HEK293 (cell line): ENCODE measurements around the gene RPS6KC1.

Experiments
- CTCF ChIA-PET: fragments of 350-600 bp; formaldehyde crosslinking; extraction: SDS; loops from one replicate; lab custom pipeline; 2021; ENCODE audit warnings: antibody characterized with exemption; lab: Yijun Ruan, JAX
- POLR2A ChIA-PET: fragments of 300-600 bp; formaldehyde crosslinking; extraction: SDS; loops from one replicate; lab custom pipeline; 2020; ENCODE audit warnings: antibody characterized with exemption, inconsistent platforms; lab: Yijun Ruan, JAX
- H3K27ac ChIP-seq: fragments of 200-500 bp; sonication (Bioruptor generic); 2 replicates; pipeline ENCODE4 v1.5.1; 2014; ENCODE audit warnings: low read depth, low read length, control low read depth, inconsistent platforms; ENCODE audit errors: extremely low read depth
- H3K36me3 ChIP-seq, 2 experiments: fragments of 200-500 bp in 1 of 2; sonication (Bioruptor generic) in 1 of 2; 1 replicate in 1 of 2; 2 replicates in 1 of 2; pipeline ENCODE4 v1.5.1; 2014 to 2017; ENCODE audit warnings: inconsistent platforms in 2 of 2, low read length in 2 of 2; ENCODE audit not compliant: control insufficient read depth in 2 of 2, insufficient read depth in 1 of 2
- H3K4me1 ChIP-seq: fragments of 200-500 bp; sonication (Bioruptor generic); 2 replicates; pipeline ENCODE4 v1.5.1; 2014; ENCODE audit warnings: mild to moderate bottlenecking, low read length, inconsistent platforms; ENCODE audit not compliant: control insufficient read depth, insufficient read depth
- H3K4me3 ChIP-seq: 2 replicates; pipeline ENCODE4 v1.5.1; 2011; ENCODE audit warnings: low read depth, mild to moderate bottlenecking, control low read depth, low read length, moderate library complexity
- H3K9me3 ChIP-seq: fragments of 200-500 bp; sonication (Bioruptor generic); 2 replicates; pipeline ENCODE4 v1.5.1; 2014; ENCODE audit warnings: low read depth, low read length, inconsistent platforms; ENCODE audit not compliant: control insufficient read depth, insufficient read depth
- ELK4 ChIP-seq: IDR thresholded peaks from 2 replicates; pipeline ENCODE4 v1.6.1; 2011; ENCODE audit warnings: mild to moderate bottlenecking, low read depth, low read length, borderline replicate concordance
- FEZF1 ChIP-seq: fragments of 450-650 bp; formaldehyde crosslinking; IDR thresholded peaks from 2 replicates; pipeline ENCODE4 v1.5.1; 2016; ENCODE audit warnings: missing biosample characterization, missing genetic modification characterization
- HOXD13 ChIP-seq: sonication (generic); formaldehyde crosslinking; IDR thresholded peaks from 2 replicates; pipeline ENCODE4 v1.8.0; 2022; ENCODE audit warnings: missing genetic modification reagents, borderline replicate concordance
- KLF17 ChIP-seq: fragments of 450-650 bp; formaldehyde crosslinking; IDR thresholded peaks from 2 replicates; pipeline ENCODE4 v1.5.1; 2016; ENCODE audit warnings: missing biosample characterization, missing genetic modification characterization
- REPIN1 ChIP-seq: fragments of 450-650 bp; formaldehyde crosslinking; IDR thresholded peaks from 2 replicates; pipeline ENCODE4 v1.5.1; 2017; ENCODE audit warnings: missing biosample characterization, missing genetic modification characterization, low read depth
- SP2 ChIP-seq: fragments of 450-650 bp; formaldehyde crosslinking; IDR thresholded peaks from 2 replicates; pipeline ENCODE4 v1.5.1; 2016; ENCODE audit warnings: missing biosample characterization, missing genetic modification characterization
- YY1 ChIP-seq: fragments of 450-650 bp; formaldehyde crosslinking; IDR thresholded peaks from 2 replicates; pipeline ENCODE4 v1.5.1; 2018; ENCODE audit warnings: missing biosample characterization, missing genetic modification characterization
- ZNF121 ChIP-seq: fragments of 450-650 bp; formaldehyde crosslinking; IDR thresholded peaks from 2 replicates; pipeline ENCODE4 v1.5.1; 2016; ENCODE audit warnings: missing biosample characterization, missing genetic modification characterization
- ZNF132 ChIP-seq: fragments of 450-650 bp; formaldehyde crosslinking; IDR thresholded peaks from 2 replicates; pipeline ENCODE4 v1.5.1; 2017; ENCODE audit warnings: missing biosample characterization, missing genetic modification characterization, borderline replicate concordance
- ZNF169 ChIP-seq: fragments of 450-650 bp; formaldehyde crosslinking; IDR thresholded peaks from 2 replicates; pipeline ENCODE4 v1.5.1; 2016; ENCODE audit warnings: missing biosample characterization, missing genetic modification characterization
- ZNF184 ChIP-seq: fragments of 450-650 bp; IDR thresholded peaks from 2 replicates; pipeline ENCODE4 v1.5.1; 2018; ENCODE audit warnings: missing biosample characterization, mild to moderate bottlenecking, missing genetic modification characterization
- ZNF221 ChIP-seq: fragments of 450-650 bp; formaldehyde crosslinking; IDR thresholded peaks from 2 replicates; pipeline ENCODE4 v1.5.1; 2017; ENCODE audit warnings: missing biosample characterization, missing genetic modification characterization, borderline replicate concordance
- ZNF26 ChIP-seq: fragments of 450-650 bp; formaldehyde crosslinking; IDR thresholded peaks from 2 replicates; pipeline ENCODE4 v1.5.1; 2016; ENCODE audit warnings: missing biosample characterization, missing genetic modification characterization
- ZNF274 ChIP-seq, 2 experiments: fragments of 200-500 bp in 1 of 2; fragments of 450-650 bp in 1 of 2; sonication (Bioruptor generic) in 1 of 2; formaldehyde crosslinking in 1 of 2; IDR thresholded peaks; 2 replicates each; pipeline versions ENCODE4 v1.5.1 to v1.6.1; 2014 to 2016; ENCODE audit warnings: borderline replicate concordance in 1 of 2, inconsistent platforms in 1 of 2, low read length in 1 of 2, missing biosample characterization in 1 of 2, missing genetic modification characterization in 1 of 2
- ZNF302 ChIP-seq: fragments of 450-650 bp; formaldehyde crosslinking; IDR thresholded peaks from 2 replicates; pipeline ENCODE4 v1.5.1; 2016; ENCODE audit warnings: missing biosample characterization, missing genetic modification characterization, low read depth
- ZNF335 ChIP-seq: fragments of 450-650 bp; formaldehyde crosslinking; conservative IDR thresholded peaks from 2 replicates; pipeline ENCODE4 v1.5.1; 2016; ENCODE audit warnings: missing biosample characterization, missing genetic modification characterization
- ZNF341 ChIP-seq: fragments of 450-650 bp; formaldehyde crosslinking; IDR thresholded peaks from 2 replicates; pipeline ENCODE4; 2016; ENCODE audit warnings: low read depth, missing biosample characterization, missing genetic modification characterization
- ZNF354C ChIP-seq: fragments of 450-650 bp; formaldehyde crosslinking; IDR thresholded peaks from 2 replicates; pipeline ENCODE4 v1.5.1; 2016; ENCODE audit warnings: missing biosample characterization, missing genetic modification characterization, low read depth, borderline replicate concordance
- ZNF391 ChIP-seq: fragments of 450-650 bp; formaldehyde crosslinking; IDR thresholded peaks from 2 replicates; pipeline ENCODE4 v1.5.1; 2016; ENCODE audit warnings: low read depth, missing biosample characterization, missing genetic modification characterization, borderline replicate concordance
- ZNF48 ChIP-seq: fragments of 450-650 bp; formaldehyde crosslinking; IDR thresholded peaks from 2 replicates; pipeline ENCODE4 v1.5.1; 2016; ENCODE audit warnings: missing biosample characterization, missing genetic modification characterization
- ZNF544 ChIP-seq: fragments of 450-650 bp; formaldehyde crosslinking; IDR thresholded peaks from 2 replicates; pipeline ENCODE4 v1.5.0; 2017; ENCODE audit warnings: missing biosample characterization, missing genetic modification characterization
- ZNF548 ChIP-seq: fragments of 450-650 bp; formaldehyde crosslinking; IDR thresholded peaks from 2 replicates; pipeline ENCODE4 v1.5.1; 2016; ENCODE audit warnings: missing biosample characterization, missing genetic modification characterization
- ZNF555 ChIP-seq: fragments of 450-650 bp; formaldehyde crosslinking; conservative IDR thresholded peaks from 2 replicates; pipeline ENCODE4 v1.5.1; 2017; ENCODE audit warnings: missing biosample characterization, mild to moderate bottlenecking, missing genetic modification characterization, inconsistent platforms
- ZNF558 ChIP-seq: fragments of 450-650 bp; formaldehyde crosslinking; IDR thresholded peaks from 2 replicates; pipeline ENCODE4 v1.5.1; 2016; ENCODE audit warnings: missing biosample characterization, missing genetic modification characterization
- ZNF561 ChIP-seq: fragments of 450-650 bp; IDR thresholded peaks from 2 replicates; pipeline ENCODE4 v1.5.1; 2018; ENCODE audit warnings: missing biosample characterization, missing genetic modification characterization, borderline replicate concordance
- ZNF692 ChIP-seq: fragments of 450-650 bp; formaldehyde crosslinking; IDR thresholded peaks from 2 replicates; pipeline ENCODE4 v1.5.1; 2016; ENCODE audit warnings: missing biosample characterization, missing genetic modification characterization
- ZNF843 ChIP-seq: fragments of 450-650 bp; formaldehyde crosslinking; IDR thresholded peaks from 2 replicates; pipeline ENCODE4 v1.5.1; 2016; ENCODE audit warnings: missing biosample characterization, missing genetic modification characterization
- ZSCAN5A ChIP-seq: fragments of 450-650 bp; formaldehyde crosslinking; IDR thresholded peaks from 2 replicates; pipeline ENCODE4 v1.5.1; 2016; ENCODE audit warnings: missing biosample characterization, missing genetic modification characterization

RPS6KC1 gene

GRCh38 chr1:213291526-213291925 lies 240.5 kb downstream of the RPS6KC1 start (continued):
- TF ChIP-seq REPIN1 (tag by site-specific recombination) = no peak

- POLR2A ChIA-PET = no interaction called here
Measured at GRCh38 chr1:213292614-213293013, 241.6 kb downstream of the RPS6KC1 start.

GRCh38 chr1:213295860-213296259 lies 244.8 kb downstream of the RPS6KC1 start:
- CTCF ChIA-PET = no interaction called here
- TF ChIP-seq FEZF1 (no peak), ZNF184 (no peak), ZNF544 (tag by site-specific recombination) (no peak), KLF17 (tag by site-specific recombination) (no peak), ZNF692 (tag by site-specific recombination) (no peak), ZNF555 (tag by site-specific recombination) (no peak), ZNF274 (IDR thresholded peaks at IDR 0.05; ENCODE audit: low read length) (no peak), ZNF274 (tag by site-specific recombination; IDR thresholded peaks at IDR 0.05; ENCODE audit: borderline replicate concordance) (no peak), ZNF121 (tag by site-specific recombination) (no peak), ZNF558 (tag by site-specific recombination) (no peak), ZNF221 (no peak), ELK4 (no peak)

More at GRCh38 chr1:213292614-213293013, 241.6 kb downstream of the RPS6KC1 start:
- no peak overlapping the region for H3K27ac ChIP-seq
- H3K36me3 ChIP-seq = no peaks in the 10 kb centered on the region
- CTCF ChIA-PET = no interaction called here
- H3K4me3 ChIP-seq = no peak overlapping the region
- no peaks in the 10 kb centered on the region for H3K9me3 ChIP-seq
- H3K4me1 ChIP-seq = no peaks in the 10 kb centered on the region
- TF ChIP-seq SP2 (tag by site-specific recombination) = no peak
- TF ChIP-seq ZNF354C = no peak
- TF ChIP-seq ZNF26 (tag by site-specific recombination) = no peak
- TF ChIP-seq HOXD13 (CRISPR knock-in tag) = no peak
- TF ChIP-seq ZNF121 (tag by site-specific recombination) = no peak
- TF ChIP-seq ZNF341 (tag by site-specific recombination) = no peak
- TF ChIP-seq ZNF391 (tag by site-specific recombination) = no peak
- no peak for TF ChIP-seq ZNF843 (tag by site-specific recombination)
- TF ChIP-seq ZNF335 = no peak
- TF ChIP-seq ZSCAN5A (tag by site-specific recombination) = no peak
- TF ChIP-seq ZNF48 (tag by site-specific recombination) = no peak
- TF ChIP-seq ZNF169 (tag by site-specific recombination) = no peak
- no peak for TF ChIP-seq ZNF132
- no peak for TF ChIP-seq ZNF555 (tag by site-specific recombination)
- TF ChIP-seq ZNF561 (tag by site-specific recombination) = no peak
- no peak for TF ChIP-seq YY1 (tag by site-specific recombination)
- no peak for TF ChIP-seq ZNF548 (tag by site-specific recombination)
- no peak for TF ChIP-seq ZNF302 (tag by site-specific recombination)

More at GRCh38 chr1:213295860-213296259, 244.8 kb downstream of the RPS6KC1 start:
- Histone ChIP-seq H3K4me3 (no peak overlapping the region), H3K36me3 (no peaks in the 10 kb centered on the region), H3K27ac (no peak overlapping the region), H3K4me1 (no peaks in the 10 kb centered on the region), H3K9me3 (no peaks in the 10 kb centered on the region)
- POLR2A ChIA-PET = no interaction called here
